Endothelial cell of umbilical vein (primary cell): ENCODE results near the gene EFTUD2. TPM values are rescaled to one million over a fixed set of nuclear protein-coding genes. Genes with fewer than 3 reads are reported as not detected.

Source experiments
- BruUV-seq: library from RNA; stranded (reverse); fragments of 400-500 nt; replicated peaks from 2 replicates; lab custom pipeline; 2021; lab: Mats Ljungman, UMichigan
- CTCF ChIA-PET: fragments of 300-600, 350-600 bp; sonication (Branson Sonifier 250); formaldehyde crosslinking; loops from one replicate; lab custom pipeline; 2021; ENCODE audit warnings: antibody characterized with exemption, inconsistent platforms; lab: Charles Lee
- POLR2A ChIA-PET: fragments of 300-600, 350-600 bp; sonication (Branson Sonifier 250); formaldehyde crosslinking; loops from one replicate; lab custom pipeline; 2021; ENCODE audit warnings: antibody characterized with exemption, inconsistent platforms; lab: Charles Lee
- DNase-seq: peaks from one replicate; pipeline ENCODE4 v3.0.0-alpha.2; 2011; ENCODE audit warnings: low read depth, low spot score
- FAIRE-seq: peaks from 2 replicates; lab custom pipeline; 2011; peaks lifted over from hg19 to GRCh38; lab: Jason Lieb, UNC
- H2AFZ ChIP-seq: 2 replicates; pipeline ENCODE4 v1.6.0; 2012; ENCODE audit warnings: low read depth, low read length, control low read depth, inconsistent platforms
- H3K27ac ChIP-seq: 2 replicates; pipeline ENCODE4 v1.5.1; 2011; ENCODE audit warnings: low read depth, mild to moderate bottlenecking, control low read depth, low read length, moderate library complexity; ENCODE audit not compliant: insufficient read depth
- H3K27me3 ChIP-seq, 2 experiments: 2 replicates each; pipeline versions ENCODE4 v1.6.0 to v1.6.1; 2011; ENCODE audit warnings: low read length in 2 of 2, mixed read lengths in 1 of 2; ENCODE audit not compliant: control insufficient read depth in 2 of 2, insufficient read depth in 2 of 2
- H3K36me3 ChIP-seq, 2 experiments: 2 replicates in 1 of 2; 3 replicates in 1 of 2; pipeline ENCODE4 v1.5.1; 2011; ENCODE audit warnings: low read length in 2 of 2, mild to moderate bottlenecking in 1 of 2, moderate library complexity in 1 of 2; ENCODE audit not compliant: control insufficient read depth in 2 of 2, insufficient read depth in 2 of 2; ENCODE audit errors: extremely low read depth in 1 of 2
- H3K4me1 ChIP-seq: 3 replicates; pipeline ENCODE4 v1.5.1; 2011; ENCODE audit warnings: mild to moderate bottlenecking, low read length; ENCODE audit not compliant: control insufficient read depth, insufficient read depth; ENCODE audit errors: extremely low read depth
- H3K4me2 ChIP-seq: 2 replicates; pipeline ENCODE4 v1.6.1; 2011; ENCODE audit warnings: low read length, control low read depth, mixed read lengths; ENCODE audit not compliant: insufficient read depth
- H3K4me3 ChIP-seq, 3 experiments: fragments of 200-600 bp in 1 of 3; sonication (generic), shearing (Covaris generic) in 1 of 3; replicated peaks in 1 of 3; 2 replicates each; pipeline ENCODE4 v1.5.1; 2011 to 2016; ENCODE audit warnings: control low read depth in 3 of 3, low read length in 3 of 3, mild to moderate bottlenecking in 2 of 3, inconsistent platforms in 1 of 3, low read depth in 1 of 3, moderate library complexity in 1 of 3; ENCODE audit not compliant: insufficient read depth in 1 of 3
- H3K79me2 ChIP-seq: 2 replicates; pipeline ENCODE4 v1.6.0; 2012; ENCODE audit warnings: low read length, inconsistent platforms; ENCODE audit not compliant: control insufficient read depth, insufficient read depth
- H3K9ac ChIP-seq: replicated peaks from 2 replicates; pipeline ENCODE3; 2011; ENCODE audit warnings: low read length, control low read depth; ENCODE audit not compliant: insufficient read depth; ENCODE audit errors: extremely low read depth
- H3K9me1 ChIP-seq: replicated peaks from 3 replicates; pipeline ENCODE4 v1.6.0; 2011; ENCODE audit warnings: mild to moderate bottlenecking, low read length; ENCODE audit not compliant: control insufficient read depth, insufficient read depth; ENCODE audit errors: extremely low read depth
- H3K9me3 ChIP-seq: replicated peaks from 2 replicates; pipeline ENCODE4 v1.5.1; 2012; ENCODE audit warnings: low read length, inconsistent platforms; ENCODE audit not compliant: control insufficient read depth, insufficient read depth
- H4K20me1 ChIP-seq: replicated peaks from 2 replicates; pipeline ENCODE3; 2011; ENCODE audit warnings: mild to moderate bottlenecking, low read length; ENCODE audit not compliant: control insufficient read depth, insufficient read depth; ENCODE audit errors: extremely low read depth
- CTCF ChIP-seq, 2 donors: IDR thresholded peaks; 1 replicate in 1 of 2; 2 replicates in 1 of 2; pipeline ENCODE4 v1.5.1; 2011; ENCODE audit warnings: low read length in 2 of 2, mild to moderate bottlenecking in 2 of 2, moderate library complexity in 2 of 2, control low read depth in 1 of 2, inconsistent platforms in 1 of 2, low read depth in 1 of 2; ENCODE audit not compliant: insufficient read depth in 1 of 2; ENCODE audit errors: extremely low read depth in 1 of 2
- EZH2 ChIP-seq: IDR thresholded peaks from 2 replicates; pipeline ENCODE4 v1.6.1; 2012; ENCODE audit warnings: borderline replicate concordance, low read depth, mild to moderate bottlenecking, moderate library complexity, low read length, inconsistent platforms; ENCODE audit not compliant: severe bottlenecking
- FOS ChIP-seq: IDR thresholded peaks from 2 replicates; pipeline ENCODE4 v1.6.1; 2011; ENCODE audit warnings: mild to moderate bottlenecking, low read length, moderate library complexity, borderline replicate concordance; ENCODE audit not compliant: insufficient read depth
- GATA2 ChIP-seq: IDR thresholded peaks from 2 replicates; pipeline ENCODE4 v1.7.0; 2011; ENCODE audit warnings: low read depth, mild to moderate bottlenecking, moderate library complexity, mixed read lengths, low read length; ENCODE audit not compliant: insufficient read length, insufficient read depth
- MYC ChIP-seq: IDR thresholded peaks from one replicate; pipeline ENCODE4 v1.6.1; 2011; ENCODE audit warnings: mild to moderate bottlenecking, low read depth, low read length
- POLR2AphosphoS5 ChIP-seq: IDR thresholded peaks from 2 replicates; pipeline ENCODE4 v1.6.1; 2012; ENCODE audit warnings: low read depth, mild to moderate bottlenecking, control low read depth, low read length, moderate library complexity; ENCODE audit not compliant: insufficient read depth
- dilution Hi-C: fragments of 300-500 bp; cut with MboI; formaldehyde crosslinking; loops from one replicate; pipeline ENCODE4 v1.15.0; 2019; ENCODE audit warnings: low sequenced_read_pairs; ENCODE audit not compliant: extremely low pct_ligation_motif_present
- intact Hi-C: fragments of 100-400 bp; cut with micrococcal nuclease; formaldehyde crosslinking; loops from one replicate; pipeline ENCODE4 v1.10.0; 2022
- polyA plus RNA-seq, 4 experiments: library from polyadenylated mRNA; depleted of rRNA in 3 of 4; stranded (reverse) in 3 of 4; unstranded in 1 of 4; fragments of >200 nt; gene quantifications; 2 replicates each; pipeline versions ENCODE4 v1.2.1 to v1.2.3, GENCODE V29; 2011 to 2012; ENCODE audit warnings: missing spikeins in 1 of 4
- total RNA-seq: library from RNA; stranded (reverse); gene quantifications from 2 replicates; pipeline ENCODE4 v1.2.3, GENCODE V29; 2021

The EFTUD2 gene
- total and polyA plus RNA-seq, 2 donors (not counting 3 experiments of a cell fraction or from before 2014, with no cell fraction given): 125 to 170 TPM

- intact Hi-C loops: no loop called here
Measured at GRCh38 chr17:44840274-44840673, 59.0 kb downstream of the EFTUD2 start.

More at GRCh38 chr17:44840274-44840673, 59.0 kb downstream of the EFTUD2 start:
- H3K36me3 ChIP-seq: no peaks in the 10 kb centered on the region
- no peak for FAIRE-seq
- ChIA-PET CTCF (interaction anchor here (1.1 to 1.2 kb wide), 2 partner anchors 32 to 62 kb away, joined by 3 read pairs; no protein-coding TSS in a partner anchor), POLR2A (no interaction called here)
- H3K9ac ChIP-seq: no peak overlapping the region
- no peaks in the 10 kb centered on the region for H3K79me2 ChIP-seq
- H4K20me1 ChIP-seq: no peaks in the 10 kb centered on the region
- H3K4me3 ChIP-seq: no peak overlapping the region
- TF ChIP-seq GATA2 (no peak), MYC (no peak), FOS (no peak), POLR2AphosphoS5 (no peak), CTCF (IDR thresholded peaks at IDR 0.05; ENCODE audit: extremely low read depth in 1 of 2, insufficient read depth in 1 of 2, low read depth in 1 of 2, low read length in 2 of 2) (no peak), EZH2 (no peak)
- no peak overlapping the region for H3K27ac ChIP-seq
- H3K9me1 ChIP-seq: no peaks in the 10 kb centered on the region
- H2AFZ ChIP-seq: no peak overlapping the region
- no peak overlapping the region for H3K4me2 ChIP-seq
- no peaks in the 10 kb centered on the region for H3K27me3 ChIP-seq
- DNase-seq: no peak
- H3K9me3 ChIP-seq: no peaks in the 10 kb centered on the region
- H3K4me1 ChIP-seq: no peaks in the 10 kb centered on the region
- no TSS peak for BruUV-seq
- dilution Hi-C loops: no loop called here
